Measurements from ENCODE around the gene CBY2. TPM values are rescaled to one million over a fixed set of nuclear protein-coding genes. Genes with fewer than 3 reads are reported as not detected.

The CBY2 gene
- total and polyA plus RNA-seq, 10 of the 15 experiments (the other 5 are each of a cell fraction or from before 2014, with no cell fraction given) = 0.08 to 0.64 (median 0.23) TPM; not detected in 6

GRCh38 chr13:45705918-45706317 lies 3.8 kb downstream of the CBY2 start (continued):
- TF ChIP-seq MEF2B (IDR thresholded peaks at IDR 0.05; ENCODE audit: partially characterized antibody, poor library complexity, severe bottlenecking) (peak; percentile 33), STAT3 (IDR thresholded peaks at IDR 0.05; ENCODE audit: low read depth, low read length) (no peak), IKZF1 (conservative IDR thresholded peaks at IDR 0.05) (peak; percentile 89), MTA2 (IDR thresholded peaks at IDR 0.05; ENCODE audit: low read depth) (peak; percentile 79), MLLT1 (IDR thresholded peaks at IDR 0.05) (peak; percentile 28; the same call in 1 of the 2 replicates), POU2F2 (IDR thresholded peaks at IDR 0.05; ENCODE audit: borderline replicate concordance, low read depth, low read length) (no peak), SPI1 (IDR thresholded peaks at IDR 0.05; ENCODE audit: borderline replicate concordance, insufficient read depth, low read depth, low read length) (peak; percentile 100), EP300 (IDR thresholded peaks at IDR 0.05; ENCODE audit: borderline replicate concordance in 1 of 2, control insufficient read depth in 1 of 2, low read depth in 2 of 2, low read length in 2 of 2) (0 out of 4 replicates have a peak, but pooled peaks of 1 of the 2 experiments have one; percentile 45), SKIL (IDR thresholded peaks at IDR 0.05; ENCODE audit: low read depth, poor library complexity, severe bottlenecking) (peak; percentile 53), NR2F1 (conservative IDR thresholded peaks at IDR 0.05) (peak; percentile 97), STAT1 (conservative IDR thresholded peaks at IDR 0.05) (no peak), PAX8 (IDR thresholded peaks at IDR 0.05) (no peak), PAX5 (IDR thresholded peaks at IDR 0.05; ENCODE audit: borderline replicate concordance, low read depth, low read length) (peak; percentile 37; the same call in 1 of the 2 replicates), BMI1 (IDR thresholded peaks at IDR 0.05; ENCODE audit: borderline replicate concordance) (0 out of 2 replicates have a peak, but pooled peaks have one; percentile 32), RELB (IDR thresholded peaks at IDR 0.05; ENCODE audit: low read depth) (peak; percentile 58), SMAD5 (IDR thresholded peaks at IDR 0.05; ENCODE audit: low read depth) (no peak), CEBPB (IDR thresholded peaks at IDR 0.05; ENCODE audit: borderline replicate concordance in 1 of 2, low read depth in 2 of 2, low read length in 2 of 2) (no peak), BCL11A (IDR thresholded peaks at IDR 0.05; ENCODE audit: low read depth, low read length) (peak; percentile 49; the same call in 1 of the 2 replicates)

All from GM12878 (cell line).